B cell (primary cell): ENCODE results near the gene ITGB7. TPM values are rescaled to one million over a fixed set of nuclear protein-coding genes. Genes with fewer than 3 reads are reported as not detected.
A peak's percentile ranks its signal among the peaks of the same experiment; 100 is the strongest.

Experiments
- ATAC-seq: fragments of 200-7000 bp; cut with Tn5 transposase; one replicate; pipeline ENCODE4 v1.10.0; 2021; ENCODE audit warnings: low read depth, mild to moderate bottlenecking, moderate number of reproducible peaks, moderate library complexity
- CTCF ChIA-PET: fragments of 350-600 bp; sonication (Branson Sonifier 250); formaldehyde crosslinking; loops from one replicate; lab custom pipeline; 2021; ENCODE audit warnings: antibody characterized with exemption, inconsistent platforms; lab: Charles Lee
- POLR2A ChIA-PET: fragments of 350-600 bp; sonication (Branson Sonifier 250); formaldehyde crosslinking; loops from one replicate; lab custom pipeline; 2021; ENCODE audit warnings: antibody characterized with exemption; lab: Charles Lee
- DNase-seq: peaks from one replicate; pipeline ENCODE4 v3.0.0; 2013
- H2AFZ ChIP-seq: 2 replicates; pipeline ENCODE4 v1.6.1; 2012; ENCODE audit warnings: mild to moderate bottlenecking, low read depth, low read length; ENCODE audit not compliant: insufficient read depth, poor library complexity, severe bottlenecking
- H3K27ac ChIP-seq, 2 donors: 1 replicate in 1 of 2; 2 replicates in 1 of 2; pipeline ENCODE4 v1.5.1; 2012 to 2013; ENCODE audit warnings: low read length in 2 of 2, mild to moderate bottlenecking in 2 of 2, moderate library complexity in 1 of 2
- H3K27me3 ChIP-seq, 4 experiments: fragments of 200-600 bp in 1 of 4; sonication (generic) in 1 of 4; replicated peaks in 1 of 4; 1 replicate in 2 of 4; 2 replicates in 2 of 4; pipeline versions ENCODE4 v1.6.1 to v1.7.0; 2013 to 2016; ENCODE audit warnings: low read length in 3 of 4, mild to moderate bottlenecking in 2 of 4, mixed read lengths in 1 of 4, moderate library complexity in 1 of 4; ENCODE audit not compliant: insufficient read depth in 4 of 4, control insufficient read depth in 3 of 4; ENCODE audit errors: control extremely low read depth in 1 of 4
- H3K36me3 ChIP-seq, 2 experiments: replicated peaks in 1 of 2; 1 replicate in 1 of 2; 2 replicates in 1 of 2; pipeline versions ENCODE4 v1.6.1 to v1.7.1; 2013; ENCODE audit warnings: low read length in 1 of 2; ENCODE audit not compliant: insufficient read depth in 2 of 2, control insufficient read depth in 1 of 2; ENCODE audit errors: control extremely low read depth in 1 of 2, extremely low read depth in 1 of 2
- H3K4me1 ChIP-seq, 2 donors: fragments of 200-600 bp in 1 of 2; sonication (generic) in 1 of 2; 1 replicate in 1 of 2; 2 replicates in 1 of 2; pipeline versions ENCODE4 v1.5.1 to v1.6.1; 2013 to 2017; ENCODE audit warnings: low read length in 2 of 2; ENCODE audit not compliant: control insufficient read depth in 2 of 2, insufficient read depth in 2 of 2
- H3K4me2 ChIP-seq: replicated peaks from 2 replicates; pipeline ENCODE3; 2012; ENCODE audit warnings: mild to moderate bottlenecking, low read depth, low read length; ENCODE audit not compliant: poor library complexity, severe bottlenecking
- H3K4me3 ChIP-seq, 5 experiments: fragments of 200-600 bp in 1 of 5; sonication (generic) in 1 of 5; 1 replicate in 3 of 5; 2 replicates in 2 of 5; pipeline versions ENCODE4 v1.5.1 to v1.7.0; 2011 to 2016; ENCODE audit warnings: low read length in 4 of 5, mild to moderate bottlenecking in 4 of 5, low read depth in 2 of 5, control low read depth in 1 of 5, moderate library complexity in 1 of 5; ENCODE audit not compliant: insufficient read depth in 1 of 5; ENCODE audit errors: control extremely low read depth in 1 of 5, extremely low read depth in 1 of 5
- H3K79me2 ChIP-seq: fragments of 200-600 bp; sonication (generic); one replicate; pipeline ENCODE4 v1.6.0; 2016; ENCODE audit warnings: low read length; ENCODE audit not compliant: control insufficient read depth, insufficient read depth
- H3K9ac ChIP-seq: fragments of 200-600 bp; sonication (generic); 2 replicates; pipeline ENCODE4 v1.6.1; 2017; ENCODE audit warnings: mild to moderate bottlenecking, low read length, moderate library complexity
- H3K9me3 ChIP-seq, 3 donors: one replicate each; pipeline versions ENCODE4 v1.6.1 to v1.7.1; 2013; ENCODE audit warnings: low read length in 2 of 3; ENCODE audit not compliant: control insufficient read depth in 2 of 3, insufficient read depth in 1 of 3; ENCODE audit errors: control extremely low read depth in 1 of 3
- H4K20me1 ChIP-seq: 2 replicates; pipeline ENCODE4 v1.6.0; 2012; ENCODE audit warnings: mild to moderate bottlenecking, low read length; ENCODE audit not compliant: insufficient read depth, control insufficient read depth, poor library complexity, severe bottlenecking
- H3K27ac Mint-ChIP-seq: one replicate; pipeline ENCODE4 v1.8.0; 2021; ENCODE audit warnings: mixed read lengths
- H3K27me3 Mint-ChIP-seq: one replicate; pipeline ENCODE4 v1.8.0; 2021; ENCODE audit warnings: mixed read lengths
- H3K4me1 Mint-ChIP-seq: one replicate; pipeline ENCODE4 v1.8.0; 2021; ENCODE audit warnings: mixed read lengths
- H3K4me3 Mint-ChIP-seq: one replicate; pipeline ENCODE4 v1.8.0; 2021; ENCODE audit warnings: mixed read lengths
- H3K9me3 Mint-ChIP-seq: one replicate; pipeline ENCODE4 v1.8.0; 2022; ENCODE audit warnings: mixed read lengths; ENCODE audit not compliant: insufficient read depth
- EZH2 ChIP-seq: IDR thresholded peaks from 2 replicates; pipeline ENCODE4 v1.6.1; 2012; ENCODE audit warnings: borderline replicate concordance, low read depth, mild to moderate bottlenecking, moderate library complexity, low read length; ENCODE audit not compliant: insufficient read depth, poor library complexity, severe bottlenecking
- WGBS: methylation state at CpG from one replicate; pipeline ENCODE4 v1.1.5; 2013; ENCODE audit warnings: missing lambda C conversion rate; ENCODE audit not compliant: insufficient coverage; 5-methylcytosine and 5-hydroxymethylcytosine counted together
- intact Hi-C: fragments of 100-400 bp; cut with micrococcal nuclease; formaldehyde crosslinking; loops from one replicate; pipeline ENCODE4 v1.10.0; 2022
- polyA plus RNA-seq: library from polyadenylated mRNA; depleted of rRNA; stranded (reverse); fragments of >200 nt; gene quantifications from 2 replicates; pipeline ENCODE4 v1.2.3, GENCODE V29; 2012
- total RNA-seq, 2 donors: library from RNA; stranded (reverse); fragments of 120-200 nt in 1 of 2; gene quantifications; 1 replicate in 1 of 2; 2 replicates in 1 of 2; pipeline versions ENCODE4 v1.2.3 to v1.2.4, GENCODE V29; 2013 to 2022
- TF ChIP-seq, protein P1 (sequence below): fragments of 200-600 bp; IDR thresholded peaks from one replicate; pipeline ENCODE4 v1.8.0; 2022; ENCODE audit warnings: antibody characterized with exemption, mild to moderate bottlenecking

Gene ITGB7
- total and polyA plus RNA-seq, 2 donors (not counting 1 experiment from before 2014, with no cell fraction given): 199 to 265 TPM

DNA sequence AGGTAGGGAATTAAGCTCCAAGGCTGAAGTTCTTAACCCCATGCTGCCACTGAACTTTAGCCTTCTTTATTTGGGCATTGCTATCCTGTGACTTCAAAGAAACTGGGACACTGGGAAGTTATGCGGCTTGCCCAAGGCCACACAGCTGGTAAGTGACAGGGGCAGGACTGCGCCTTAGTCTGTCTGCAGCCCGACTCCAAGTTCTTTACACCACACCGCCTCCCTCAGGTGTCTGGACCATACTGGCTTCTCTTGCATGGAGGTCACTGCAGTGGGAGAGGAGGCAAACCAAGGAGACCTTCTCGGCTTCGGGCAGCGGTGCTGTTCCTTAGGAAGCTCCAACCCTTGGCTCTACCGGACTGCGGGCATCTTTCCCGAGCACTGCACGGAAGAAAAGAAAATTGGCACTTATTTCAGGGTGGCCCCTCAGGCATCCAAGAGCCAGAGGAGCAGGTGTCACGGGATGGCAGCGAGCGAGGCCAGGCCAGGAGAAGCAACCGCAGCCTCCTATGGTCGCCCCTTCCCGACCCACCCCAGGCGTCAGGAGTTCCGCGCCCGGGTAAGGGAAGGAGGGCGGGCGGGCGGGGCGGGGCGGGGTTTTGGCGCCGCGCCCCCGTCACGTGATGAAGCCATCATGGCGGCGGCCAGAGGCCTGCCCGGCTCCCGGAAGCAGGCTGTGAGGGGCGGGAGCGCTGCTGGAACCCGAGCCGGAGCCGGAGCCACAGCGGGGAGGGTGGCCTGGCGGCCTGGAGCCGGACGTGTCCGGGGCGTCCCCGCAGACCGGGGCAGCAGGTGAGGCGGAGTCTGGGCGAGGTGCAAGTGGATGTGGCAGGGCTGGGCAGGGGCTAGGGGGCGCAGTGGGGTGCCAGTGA, 44.7 kb upstream of the ITGB7 start:
- peaks cover 40% of the 10 kb centered on the region for H3K79me2 ChIP-seq
- CTCF ChIA-PET: interaction anchor here (0.6 to 6.4 kb wide), 18 partner anchors 14 to 100 kb away, joined by 3 to 84 read pairs (median 6); partner anchors contain the start of genes CSAD, ESPL1 and ZNF740
- POLR2A ChIA-PET: interaction anchor here (1.0 to 2.2 kb wide), 3 partner anchors 16 to 71 kb away, joined by 3 to 7 read pairs (median 5); partner anchors contain the start of genes CSAD and ESPL1
- peak; percentile 81 for ATAC-seq
- H3K4me2 ChIP-seq: peak overlapping the region; percentile 97
- Mint-ChIP-seq H3K4me3 (peak overlapping the region; percentile 99), H3K4me1 (peaks cover 49% of the 10 kb centered on the region), H3K27ac (peak overlapping the region; percentile 96), H3K9me3 (no peaks in the 10 kb centered on the region), H3K27me3 (no peaks in the 10 kb centered on the region)
- H3K9ac ChIP-seq: peak overlapping the region; percentile 97
- peaks cover 0 to 19% of the 10 kb centered on the region in 2 experiments for H3K36me3 ChIP-seq
- no peak for TF ChIP-seq EZH2
- TF ChIP-seq, protein P1, sequence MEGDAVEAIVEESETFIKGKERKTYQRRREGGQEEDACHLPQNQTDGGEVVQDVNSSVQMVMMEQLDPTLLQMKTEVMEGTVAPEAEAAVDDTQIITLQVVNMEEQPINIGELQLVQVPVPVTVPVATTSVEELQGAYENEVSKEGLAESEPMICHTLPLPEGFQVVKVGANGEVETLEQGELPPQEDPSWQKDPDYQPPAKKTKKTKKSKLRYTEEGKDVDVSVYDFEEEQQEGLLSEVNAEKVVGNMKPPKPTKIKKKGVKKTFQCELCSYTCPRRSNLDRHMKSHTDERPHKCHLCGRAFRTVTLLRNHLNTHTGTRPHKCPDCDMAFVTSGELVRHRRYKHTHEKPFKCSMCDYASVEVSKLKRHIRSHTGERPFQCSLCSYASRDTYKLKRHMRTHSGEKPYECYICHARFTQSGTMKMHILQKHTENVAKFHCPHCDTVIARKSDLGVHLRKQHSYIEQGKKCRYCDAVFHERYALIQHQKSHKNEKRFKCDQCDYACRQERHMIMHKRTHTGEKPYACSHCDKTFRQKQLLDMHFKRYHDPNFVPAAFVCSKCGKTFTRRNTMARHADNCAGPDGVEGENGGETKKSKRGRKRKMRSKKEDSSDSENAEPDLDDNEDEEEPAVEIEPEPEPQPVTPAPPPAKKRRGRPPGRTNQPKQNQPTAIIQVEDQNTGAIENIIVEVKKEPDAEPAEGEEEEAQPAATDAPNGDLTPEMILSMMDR: peak; percentile 42
- H3K27ac ChIP-seq: peak overlapping the region; percentile 59 to 92
- DNase-seq: peak; percentile 85
- H3K4me3 ChIP-seq: peak overlapping the region; percentile 56 to 95 (median 88)
- no peaks in the 10 kb centered on the region for H3K27me3 ChIP-seq
- peaks cover 10% of the 10 kb centered on the region for H4K20me1 ChIP-seq
- peak overlapping the region; percentile 96 for H2AFZ ChIP-seq
- intact Hi-C loops: loop anchor here (1.0 kb wide), 4 partner anchors 17 to 70 kb away; partner anchors contain the start of genes AAAS, ESPL1 and PFDN5
- H3K9me3 ChIP-seq: no peaks in the 10 kb centered on the region
- under 1% methylated on average over 32 of the region's 51 CpGs for WGBS
- H3K4me1 ChIP-seq: peaks cover 44 to 52% of the 10 kb centered on the region in 2 donors
